ENCODE results near the gene TNFRSF4. TPM values are rescaled to one million over a fixed set of nuclear protein-coding genes. Genes with fewer than 3 reads are reported as not detected.

Gene TNFRSF4
- total and polyA plus RNA-seq, 2 of the 13 experiments (the other 11 are each of a cell fraction or from before 2014, with no cell fraction given): not detected

DNA sequence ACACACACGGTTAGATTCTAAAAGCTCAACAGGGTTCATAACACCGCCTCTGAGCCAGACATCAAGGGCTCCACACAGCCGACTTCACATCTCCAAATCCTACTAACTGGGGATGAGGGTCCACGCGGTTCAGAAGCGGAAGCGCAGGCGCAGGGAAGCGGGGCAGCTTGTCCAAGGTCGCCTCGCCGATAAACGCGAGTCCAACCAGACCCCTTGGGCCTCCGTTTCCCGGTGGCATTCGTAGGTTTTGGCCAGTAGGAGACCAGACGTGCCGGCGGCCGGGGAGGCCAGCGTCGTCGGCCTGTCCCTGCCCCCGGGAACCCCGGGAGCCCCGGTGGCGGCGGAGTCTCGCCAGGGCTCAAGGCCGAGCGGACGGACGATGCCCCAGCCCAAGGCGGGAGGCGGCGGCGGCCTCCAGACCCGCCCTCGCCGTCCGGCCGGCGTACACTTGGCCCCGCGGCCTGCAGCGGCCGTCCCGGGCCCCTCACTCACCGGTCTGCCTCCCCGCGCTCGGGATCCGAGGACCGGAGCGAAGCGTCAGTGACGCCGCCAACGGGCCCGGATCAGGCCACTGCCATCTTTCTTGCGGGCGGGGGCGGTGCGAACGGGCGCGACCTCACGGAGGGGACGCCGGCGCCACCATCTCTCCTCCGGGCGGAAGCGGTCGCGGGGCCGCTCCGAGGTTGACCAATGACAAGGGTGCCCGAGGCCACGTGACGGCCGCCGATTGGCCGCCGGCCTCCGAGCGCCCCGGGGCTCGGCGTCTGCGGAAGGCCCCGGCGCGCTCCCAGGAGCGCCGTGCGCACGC lies 17.7 kb upstream of the TNFRSF4 start, which contains the start of gene SDF4 (continued):
- TF ChIP-seq ERF (CRISPR knock-in tag; IDR thresholded peaks at IDR 0.05) (0 out of 2 replicates have a peak, but pooled peaks have one; percentile 52), CBX2 (IDR thresholded peaks at IDR 0.05; ENCODE audit: low read depth, low read length) (no peak), CBX2 (CRISPR knock-in tag; IDR thresholded peaks at IDR 0.05; ENCODE audit: low read depth) (no peak), PLRG1 (conservative IDR thresholded peaks at IDR 0.05) (no peak), ZNF883 (CRISPR knock-in tag; IDR thresholded peaks at IDR 0.05; ENCODE audit: not compliant biosample characterization) (peak; percentile 70), ADNP (CRISPR knock-in tag; IDR thresholded peaks at IDR 0.05) (no peak), ZNF234 (CRISPR knock-in tag; conservative IDR thresholded peaks at IDR 0.05) (peak; percentile 90; the same call in 1 of the 2 replicates), PRPF4 (IDR thresholded peaks at IDR 0.05; ENCODE audit: low read depth, low read length, poor library complexity, severe bottlenecking) (no peak), KAT8 (CRISPR knock-in tag; IDR thresholded peaks at IDR 0.05) (peak; percentile 85)
- TF ChIP-seq, protein P1, sequence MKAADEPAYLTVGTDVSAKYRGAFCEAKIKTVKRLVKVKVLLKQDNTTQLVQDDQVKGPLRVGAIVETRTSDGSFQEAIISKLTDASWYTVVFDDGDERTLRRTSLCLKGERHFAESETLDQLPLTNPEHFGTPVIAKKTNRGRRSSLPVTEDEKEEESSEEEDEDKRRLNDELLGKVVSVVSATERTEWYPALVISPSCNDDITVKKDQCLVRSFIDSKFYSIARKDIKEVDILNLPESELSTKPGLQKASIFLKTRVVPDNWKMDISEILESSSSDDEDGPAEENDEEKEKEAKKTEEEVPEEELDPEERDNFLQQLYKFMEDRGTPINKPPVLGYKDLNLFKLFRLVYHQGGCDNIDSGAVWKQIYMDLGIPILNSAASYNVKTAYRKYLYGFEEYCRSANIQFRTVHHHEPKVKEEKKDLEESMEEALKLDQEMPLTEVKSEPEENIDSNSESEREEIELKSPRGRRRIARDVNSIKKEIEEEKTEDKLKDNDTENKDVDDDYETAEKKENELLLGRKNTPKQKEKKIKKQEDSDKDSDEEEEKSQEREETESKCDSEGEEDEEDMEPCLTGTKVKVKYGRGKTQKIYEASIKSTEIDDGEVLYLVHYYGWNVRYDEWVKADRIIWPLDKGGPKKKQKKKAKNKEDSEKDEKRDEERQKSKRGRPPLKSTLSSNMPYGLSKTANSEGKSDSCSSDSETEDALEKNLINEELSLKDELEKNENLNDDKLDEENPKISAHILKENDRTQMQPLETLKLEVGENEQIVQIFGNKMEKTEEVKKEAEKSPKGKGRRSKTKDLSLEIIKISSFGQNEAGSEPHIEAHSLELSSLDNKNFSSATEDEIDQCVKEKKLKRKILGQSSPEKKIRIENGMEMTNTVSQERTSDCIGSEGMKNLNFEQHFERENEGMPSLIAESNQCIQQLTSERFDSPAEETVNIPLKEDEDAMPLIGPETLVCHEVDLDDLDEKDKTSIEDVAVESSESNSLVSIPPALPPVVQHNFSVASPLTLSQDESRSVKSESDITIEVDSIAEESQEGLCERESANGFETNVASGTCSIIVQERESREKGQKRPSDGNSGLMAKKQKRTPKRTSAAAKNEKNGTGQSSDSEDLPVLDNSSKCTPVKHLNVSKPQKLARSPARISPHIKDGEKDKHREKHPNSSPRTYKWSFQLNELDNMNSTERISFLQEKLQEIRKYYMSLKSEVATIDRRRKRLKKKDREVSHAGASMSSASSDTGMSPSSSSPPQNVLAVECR (CRISPR knock-in tag; IDR thresholded peaks at IDR 0.05; ENCODE audit: borderline replicate concordance): peak; percentile 84; the same call in 1 of the 2 replicates
- TF ChIP-seq, protein P2, sequence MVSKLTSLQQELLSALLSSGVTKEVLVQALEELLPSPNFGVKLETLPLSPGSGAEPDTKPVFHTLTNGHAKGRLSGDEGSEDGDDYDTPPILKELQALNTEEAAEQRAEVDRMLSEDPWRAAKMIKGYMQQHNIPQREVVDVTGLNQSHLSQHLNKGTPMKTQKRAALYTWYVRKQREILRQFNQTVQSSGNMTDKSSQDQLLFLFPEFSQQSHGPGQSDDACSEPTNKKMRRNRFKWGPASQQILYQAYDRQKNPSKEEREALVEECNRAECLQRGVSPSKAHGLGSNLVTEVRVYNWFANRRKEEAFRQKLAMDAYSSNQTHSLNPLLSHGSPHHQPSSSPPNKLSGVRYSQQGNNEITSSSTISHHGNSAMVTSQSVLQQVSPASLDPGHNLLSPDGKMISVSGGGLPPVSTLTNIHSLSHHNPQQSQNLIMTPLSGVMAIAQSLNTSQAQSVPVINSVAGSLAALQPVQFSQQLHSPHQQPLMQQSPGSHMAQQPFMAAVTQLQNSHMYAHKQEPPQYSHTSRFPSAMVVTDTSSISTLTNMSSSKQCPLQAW (CRISPR knock-in tag; IDR thresholded peaks at IDR 0.05): 0 out of 2 replicates have a peak, but pooled peaks have one; percentile 13
- TF ChIP-seq, protein P3, sequence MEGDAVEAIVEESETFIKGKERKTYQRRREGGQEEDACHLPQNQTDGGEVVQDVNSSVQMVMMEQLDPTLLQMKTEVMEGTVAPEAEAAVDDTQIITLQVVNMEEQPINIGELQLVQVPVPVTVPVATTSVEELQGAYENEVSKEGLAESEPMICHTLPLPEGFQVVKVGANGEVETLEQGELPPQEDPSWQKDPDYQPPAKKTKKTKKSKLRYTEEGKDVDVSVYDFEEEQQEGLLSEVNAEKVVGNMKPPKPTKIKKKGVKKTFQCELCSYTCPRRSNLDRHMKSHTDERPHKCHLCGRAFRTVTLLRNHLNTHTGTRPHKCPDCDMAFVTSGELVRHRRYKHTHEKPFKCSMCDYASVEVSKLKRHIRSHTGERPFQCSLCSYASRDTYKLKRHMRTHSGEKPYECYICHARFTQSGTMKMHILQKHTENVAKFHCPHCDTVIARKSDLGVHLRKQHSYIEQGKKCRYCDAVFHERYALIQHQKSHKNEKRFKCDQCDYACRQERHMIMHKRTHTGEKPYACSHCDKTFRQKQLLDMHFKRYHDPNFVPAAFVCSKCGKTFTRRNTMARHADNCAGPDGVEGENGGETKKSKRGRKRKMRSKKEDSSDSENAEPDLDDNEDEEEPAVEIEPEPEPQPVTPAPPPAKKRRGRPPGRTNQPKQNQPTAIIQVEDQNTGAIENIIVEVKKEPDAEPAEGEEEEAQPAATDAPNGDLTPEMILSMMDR (CRISPR knock-in tag; IDR thresholded peaks at IDR 0.05): 0 out of 2 replicates have a peak, but pooled peaks have one; percentile 3
- TF ChIP-seq, protein P4, sequence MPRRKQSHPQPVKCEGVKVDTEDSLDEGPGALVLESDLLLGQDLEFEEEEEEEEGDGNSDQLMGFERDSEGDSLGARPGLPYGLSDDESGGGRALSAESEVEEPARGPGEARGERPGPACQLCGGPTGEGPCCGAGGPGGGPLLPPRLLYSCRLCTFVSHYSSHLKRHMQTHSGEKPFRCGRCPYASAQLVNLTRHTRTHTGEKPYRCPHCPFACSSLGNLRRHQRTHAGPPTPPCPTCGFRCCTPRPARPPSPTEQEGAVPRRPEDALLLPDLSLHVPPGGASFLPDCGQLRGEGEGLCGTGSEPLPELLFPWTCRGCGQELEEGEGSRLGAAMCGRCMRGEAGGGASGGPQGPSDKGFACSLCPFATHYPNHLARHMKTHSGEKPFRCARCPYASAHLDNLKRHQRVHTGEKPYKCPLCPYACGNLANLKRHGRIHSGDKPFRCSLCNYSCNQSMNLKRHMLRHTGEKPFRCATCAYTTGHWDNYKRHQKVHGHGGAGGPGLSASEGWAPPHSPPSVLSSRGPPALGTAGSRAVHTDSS (CRISPR knock-in tag; conservative IDR thresholded peaks at IDR 0.05): no peak
- TF ChIP-seq, protein P5, sequence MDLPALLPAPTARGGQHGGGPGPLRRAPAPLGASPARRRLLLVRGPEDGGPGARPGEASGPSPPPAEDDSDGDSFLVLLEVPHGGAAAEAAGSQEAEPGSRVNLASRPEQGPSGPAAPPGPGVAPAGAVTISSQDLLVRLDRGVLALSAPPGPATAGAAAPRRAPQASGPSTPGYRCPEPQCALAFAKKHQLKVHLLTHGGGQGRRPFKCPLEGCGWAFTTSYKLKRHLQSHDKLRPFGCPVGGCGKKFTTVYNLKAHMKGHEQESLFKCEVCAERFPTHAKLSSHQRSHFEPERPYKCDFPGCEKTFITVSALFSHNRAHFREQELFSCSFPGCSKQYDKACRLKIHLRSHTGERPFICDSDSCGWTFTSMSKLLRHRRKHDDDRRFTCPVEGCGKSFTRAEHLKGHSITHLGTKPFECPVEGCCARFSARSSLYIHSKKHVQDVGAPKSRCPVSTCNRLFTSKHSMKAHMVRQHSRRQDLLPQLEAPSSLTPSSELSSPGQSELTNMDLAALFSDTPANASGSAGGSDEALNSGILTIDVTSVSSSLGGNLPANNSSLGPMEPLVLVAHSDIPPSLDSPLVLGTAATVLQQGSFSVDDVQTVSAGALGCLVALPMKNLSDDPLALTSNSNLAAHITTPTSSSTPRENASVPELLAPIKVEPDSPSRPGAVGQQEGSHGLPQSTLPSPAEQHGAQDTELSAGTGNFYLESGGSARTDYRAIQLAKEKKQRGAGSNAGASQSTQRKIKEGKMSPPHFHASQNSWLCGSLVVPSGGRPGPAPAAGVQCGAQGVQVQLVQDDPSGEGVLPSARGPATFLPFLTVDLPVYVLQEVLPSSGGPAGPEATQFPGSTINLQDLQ (CRISPR knock-in tag; IDR thresholded peaks at IDR 0.05): no peak
